ENCODE measurements around the gene ZNF107.
"Not testable (repeated sequence)": the region's sequence is repeated elsewhere in the genome, so short reads cannot be mapped to it uniquely, and the experiment has no call there.

ZNF107 gene

DNA sequence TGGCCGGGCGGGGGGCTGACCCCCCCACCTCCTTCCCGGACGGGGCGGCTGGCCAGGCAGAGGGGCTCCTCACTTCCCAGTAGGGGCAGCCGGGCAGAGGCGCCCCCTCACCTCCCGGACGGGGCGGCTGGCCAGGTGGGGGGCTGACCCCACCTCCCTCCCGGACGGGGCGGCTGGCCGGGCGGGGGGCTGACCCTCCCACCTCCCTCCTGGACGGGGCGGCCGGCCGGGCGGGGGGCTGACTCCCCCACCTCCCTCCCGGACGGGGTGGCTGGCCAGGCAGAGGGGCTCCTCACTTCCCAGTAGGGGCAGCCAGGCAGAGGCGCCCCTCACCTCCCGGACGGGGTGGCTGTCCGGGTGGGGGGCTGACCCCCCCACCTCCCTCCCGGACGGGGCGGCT is 72.5 kb downstream of the ZNF107 start:
- DNase-seq, result not testable (repeated sequence)

DNA sequence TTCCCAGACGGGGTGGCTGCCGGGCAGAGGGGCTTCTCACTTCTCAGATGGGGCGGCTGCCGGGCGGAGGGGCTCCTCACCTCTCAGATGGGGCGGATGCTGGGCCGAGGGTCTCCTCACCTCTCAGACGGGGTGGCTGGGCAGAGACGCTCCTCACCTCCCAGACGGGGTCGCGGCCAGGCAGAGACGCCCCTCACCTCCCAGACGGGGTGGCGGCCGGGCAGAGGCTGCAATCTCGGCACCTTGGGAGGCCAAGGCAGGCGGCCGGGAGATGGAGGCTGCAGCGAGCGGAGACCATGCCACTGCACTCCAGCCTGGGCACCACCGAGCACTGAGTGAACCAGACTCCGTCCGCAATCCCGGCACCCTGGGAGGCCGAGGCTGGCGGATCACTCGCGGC is 73.0 kb downstream of the ZNF107 start:
- not testable (repeated sequence) for DNase-seq

DNA sequence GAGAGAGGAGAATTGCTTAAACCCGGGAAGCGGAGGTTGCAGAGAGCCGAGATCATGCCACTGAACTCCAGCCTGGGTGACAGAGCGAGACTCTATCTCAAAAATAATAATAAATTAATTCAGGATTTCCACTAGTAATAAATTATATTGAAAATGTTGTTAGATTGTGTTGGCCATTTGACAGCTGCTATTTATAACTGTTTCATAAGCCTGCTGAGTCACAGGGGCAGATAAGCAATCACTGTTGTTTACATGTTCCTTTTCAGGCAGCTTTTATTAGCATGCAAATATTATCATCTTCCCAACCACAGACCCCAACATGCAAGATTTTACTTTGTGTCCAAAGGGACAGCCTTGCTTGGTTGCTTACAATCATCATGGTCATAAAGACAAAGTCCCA is 78.7 kb downstream of the ZNF107 start:
- no peak for DNase-seq

DNA sequence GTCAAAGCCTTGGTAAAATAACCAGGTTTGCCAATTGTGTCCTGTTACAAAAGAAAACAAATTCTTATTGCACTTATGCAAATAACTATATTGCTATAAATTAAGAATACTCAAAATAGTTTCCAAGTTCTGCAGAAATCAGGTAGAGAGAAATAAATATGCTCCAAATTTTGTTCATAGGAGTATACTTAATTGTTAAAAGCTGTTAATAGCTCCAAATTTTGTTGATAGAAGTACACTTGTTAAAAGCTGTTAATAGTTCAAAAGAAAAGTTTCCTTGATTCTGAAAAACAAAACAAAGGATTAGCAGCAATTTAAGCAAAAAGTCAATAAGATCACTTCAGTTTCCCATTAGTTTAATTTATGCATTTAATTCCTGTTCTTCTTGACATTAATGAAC is 81.9 kb downstream of the ZNF107 start:
- no peak for DNase-seq

DNA sequence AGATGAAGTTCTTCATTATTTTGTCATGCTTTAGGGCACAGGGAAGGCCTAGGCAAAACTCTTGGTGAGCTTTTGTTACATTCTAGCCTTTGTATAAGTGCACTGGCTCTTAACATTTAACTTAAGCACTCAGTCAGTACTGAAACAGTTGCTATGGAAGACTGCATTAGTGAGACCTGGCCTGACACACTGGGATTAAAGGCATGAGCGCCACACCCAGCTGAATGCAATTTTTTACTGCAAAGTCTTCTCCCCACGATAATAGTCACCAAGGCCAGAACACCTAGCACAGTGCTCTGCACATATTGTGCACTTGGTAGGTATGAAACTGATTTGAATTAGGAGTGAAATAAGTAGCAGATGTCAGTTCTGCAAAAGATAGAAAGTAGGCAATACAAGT is 87.1 kb downstream of the ZNF107 start:
- no peak for DNase-seq

DNA sequence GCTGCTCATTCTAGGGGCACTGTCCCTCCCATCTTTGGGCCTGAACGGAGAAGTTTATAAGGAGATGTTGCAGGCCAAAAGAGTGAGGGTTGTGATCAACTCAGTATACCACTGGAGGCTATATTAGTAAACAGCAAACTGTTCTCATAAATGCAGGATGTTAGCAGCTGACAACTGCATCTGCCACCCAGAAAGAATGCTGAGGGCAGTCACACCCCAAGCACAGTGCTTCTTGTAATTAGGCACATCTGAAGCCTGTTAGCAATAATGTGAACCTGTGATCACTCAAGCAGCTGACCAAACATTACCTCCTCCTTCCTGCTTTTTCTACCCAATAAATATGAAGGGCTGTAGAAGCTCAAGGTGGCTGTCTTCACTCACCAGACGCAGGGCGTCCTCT is 89.9 kb downstream of the ZNF107 start:
- DNase-seq, result no peak

DNA sequence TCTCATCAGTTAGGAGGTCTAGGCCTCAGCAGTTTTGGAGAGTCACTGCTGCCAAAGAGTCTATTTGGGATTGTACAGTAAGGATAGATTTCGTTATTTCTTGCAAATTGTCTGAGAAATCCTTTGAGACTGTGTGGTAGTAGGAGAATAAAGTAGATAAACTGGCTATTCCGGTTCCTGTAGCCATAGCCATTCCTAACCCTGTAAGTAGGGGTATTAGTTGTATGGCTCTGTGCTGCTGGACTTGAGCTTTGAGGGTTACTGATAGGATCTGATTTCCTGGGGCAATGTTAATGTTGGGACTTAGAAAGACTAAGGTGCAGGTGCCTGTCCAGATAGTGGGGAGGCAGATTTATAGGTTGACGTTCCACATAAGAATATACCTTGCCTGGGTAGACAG is 92.2 kb downstream of the ZNF107 start:
- no peak for DNase-seq

Measured in NCI-H1092 (cell line).